Ovary (tissue), 9 donors: ENCODE measurements around the gene RND1. TPM values are rescaled to one million over a fixed set of nuclear protein-coding genes. Genes with fewer than 3 reads are reported as not detected.

Experiments used
- DNase-seq, 5 donors: peaks; one replicate each; pipeline ENCODE4 v3.0.0-alpha.2; 2019 to 2020
- H3K27ac ChIP-seq, 2 donors: fragments of 200-600 bp; one replicate each; pipeline versions ENCODE4 v1.5.1 to v1.8.0; 2019 to 2022
- H3K27me3 ChIP-seq: fragments of 200-600 bp; one replicate; pipeline ENCODE4 v1.8.0; 2022
- H3K36me3 ChIP-seq: fragments of 200-600 bp; sonication (generic); one replicate; pipeline ENCODE4 v1.5.1; 2019
- H3K4me1 ChIP-seq: one replicate; pipeline ENCODE4 v1.8.1; 2013; ENCODE audit warnings: mild to moderate bottlenecking, moderate library complexity; ENCODE audit not compliant: insufficient read depth
- H3K4me3 ChIP-seq: fragments of 200-600 bp; sonication (generic); one replicate; pipeline ENCODE4 v1.5.1; 2017
- H3K9me3 ChIP-seq, 2 donors: fragments of 200-600 bp in 1 of 2; sonication (generic) in 1 of 2; one replicate each; pipeline versions ENCODE4 v1.5.1 to v1.8.1; 2013 to 2019; ENCODE audit warnings: mild to moderate bottlenecking in 1 of 2, moderate library complexity in 1 of 2
- CTCF ChIP-seq, 3 donors: fragments of 450-650 bp in 2 of 3; fragments of 200-600 bp in 1 of 3; IDR thresholded peaks; one replicate each; pipeline versions ENCODE4 v1.5.1 to v1.8.0; 2016 to 2022; ENCODE audit warnings: antibody characterized with exemption in 3 of 3, mild to moderate bottlenecking in 1 of 3
- EP300 ChIP-seq: sonication (generic); formaldehyde crosslinking; IDR thresholded peaks from one replicate; pipeline ENCODE4 v1.6.1; 2017; ENCODE audit warnings: antibody characterized with exemption
- POLR2A ChIP-seq: fragments of 450-650 bp; IDR thresholded peaks from one replicate; pipeline ENCODE4 v1.6.1; 2017; ENCODE audit warnings: antibody characterized with exemption, mild to moderate bottlenecking, moderate library complexity
- WGBS, 3 donors: extraction: QIAGEN DNeasy Blood & Tissue Kit in 1 of 3; methylation state at CpG; one replicate each; pipeline versions ENCODE4 v1.1.5 to v1.1.7; 2013 to 2017; 5-methylcytosine and 5-hydroxymethylcytosine counted together
- intact Hi-C, 4 donors: fragments of 100-400 bp; cut with DNase I; formaldehyde crosslinking; loops; one replicate each; pipeline versions ENCODE4 v1.11.0 to v1.15.1; 2022 to 2023
- polyA plus RNA-seq, 2 donors: library from polyadenylated mRNA; stranded (reverse); fragments of 200-250 nt in 1 of 2; fragments of 350-450 nt in 1 of 2; fragmentation: Illumina TruSeq in 1 of 2; extraction: RNeasy Lipid Tissue Mini Kit (QIAGEN cat#74804) in 1 of 2; gene quantifications; one replicate each; pipeline ENCODE4 v1.2.3, GENCODE V29; 2013 to 2014
- small RNA-seq: library from RNA; depleted of rRNA; stranded (forward); fragments of <200 nt; gene quantifications from one replicate; pipeline ENCODE3, GENCODE V24; 2016
- total RNA-seq, 7 donors: library from RNA; depleted of rRNA in 2 of 7; stranded (reverse); fragments of >200 nt in 2 of 7; fragmentation: NEBNext Ultra II Directional in 3 of 7; extraction: Animal tissue kit (Norgen Biotek cat#: 25700) in 3 of 7; gene quantifications; one replicate each; pipeline versions ENCODE4 v1.1.0 to v1.2.4, GENCODE V29; 2016 to 2023
- donor health status: DM: no; HTN: no; CAD: no; lungs with moderate emphysema.
- donor health status: DM: no; HTN: no; CAD: no.
- donor health status: Bipolar disorder and iron deficiency.
- donor health status: DM: yes; HTN: yes; CAD: no.
- donor health status: DM: no; HTN: no; CAD: no.
- donor health status: DM: yes; HTN: yes; CAD: no.

The RND1 gene
- total and polyA plus RNA-seq, 9 donors, result 0.23 to 3.8 (median 0.62) TPM

DNA sequence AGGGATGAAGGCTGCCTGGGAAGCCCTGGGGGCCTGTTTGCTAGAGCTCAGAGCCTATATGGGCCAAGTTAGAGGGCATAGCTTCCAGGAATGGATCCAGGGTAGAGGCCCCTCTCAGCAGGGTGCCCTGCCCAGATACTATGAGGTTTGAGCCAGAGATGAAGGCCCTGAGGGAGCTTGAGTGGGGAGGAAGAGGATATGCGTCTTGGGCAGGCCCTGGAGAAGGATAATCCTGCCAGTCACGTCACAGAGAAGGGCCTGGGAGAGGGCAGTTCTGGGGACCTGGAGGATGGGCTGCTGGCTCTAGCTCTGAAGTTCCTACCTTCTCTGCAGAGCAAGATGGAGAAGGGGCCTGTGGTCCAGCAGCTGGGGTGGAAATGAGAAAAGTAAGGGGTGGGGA is 53.3 kb downstream of the RND1 start:
- Histone ChIP-seq H3K27ac (peak overlapping the region; percentile 90 to 95), H3K9me3 (no peaks in the 10 kb centered on the region), H3K4me1 (peaks cover 26% of the 10 kb centered on the region), H3K4me3 (no peak overlapping the region), H3K36me3 (no peaks in the 10 kb centered on the region), H3K27me3 (no peaks in the 10 kb centered on the region)
- DNase-seq, result no peak
- WGBS, 3 donors, result 24 to 38% (median 33%) methylated on average over 2 of the region's 2 CpGs
- TF ChIP-seq CTCF (IDR thresholded peaks at IDR 0.05) (no peak), EP300 (no peak), POLR2A (no peak)
- intact Hi-C loops, result no loop called here

DNA sequence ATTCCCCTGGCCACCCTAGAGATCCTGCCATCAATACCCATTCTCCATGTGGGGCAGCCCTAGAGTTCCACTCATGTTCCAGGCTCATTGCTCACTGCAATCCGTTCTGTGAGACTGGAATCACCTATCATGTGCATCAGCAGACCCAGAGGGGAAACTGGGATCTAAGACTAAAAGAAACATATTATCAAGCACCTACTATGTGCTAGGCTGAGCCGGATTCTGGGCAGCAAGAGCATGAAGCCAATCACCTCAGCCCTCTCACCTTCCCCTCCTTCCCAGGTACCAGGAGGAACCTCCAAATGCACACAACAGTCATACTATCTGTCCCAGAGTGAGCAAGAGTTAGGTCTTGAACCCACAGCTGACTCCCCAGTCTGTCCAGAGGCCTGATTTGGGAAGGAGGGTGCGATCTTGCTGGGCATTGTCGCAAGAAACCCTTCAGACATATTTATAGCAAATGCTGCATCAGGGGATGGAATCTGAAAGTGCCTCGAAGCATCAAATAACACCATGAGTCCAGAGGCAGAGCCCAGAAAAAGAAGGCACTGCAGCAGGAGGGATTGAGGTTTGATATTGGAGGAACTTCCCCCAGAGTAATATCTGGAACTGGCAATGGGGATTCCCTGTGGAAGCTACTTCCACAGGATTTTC is 54.1 kb downstream of the RND1 start:
- TF ChIP-seq EP300, result no peak
- TF ChIP-seq POLR2A, result no peak
- no peak for TF ChIP-seq CTCF (IDR thresholded peaks at IDR 0.05)
- intact Hi-C loops, result no loop called here
- Histone ChIP-seq H3K4me3 (no peak overlapping the region), H3K27ac (peak overlapping the region; percentile 90 to 95), H3K36me3 (no peaks in the 10 kb centered on the region), H3K4me1 (peaks cover 24% of the 10 kb centered on the region), H3K9me3 (no peaks in the 10 kb centered on the region), H3K27me3 (no peaks in the 10 kb centered on the region)
- WGBS, 3 donors, result 36 to 49% (median 40%) methylated on average over 5 of the region's 5 CpGs
- no peak for DNase-seq

DNA sequence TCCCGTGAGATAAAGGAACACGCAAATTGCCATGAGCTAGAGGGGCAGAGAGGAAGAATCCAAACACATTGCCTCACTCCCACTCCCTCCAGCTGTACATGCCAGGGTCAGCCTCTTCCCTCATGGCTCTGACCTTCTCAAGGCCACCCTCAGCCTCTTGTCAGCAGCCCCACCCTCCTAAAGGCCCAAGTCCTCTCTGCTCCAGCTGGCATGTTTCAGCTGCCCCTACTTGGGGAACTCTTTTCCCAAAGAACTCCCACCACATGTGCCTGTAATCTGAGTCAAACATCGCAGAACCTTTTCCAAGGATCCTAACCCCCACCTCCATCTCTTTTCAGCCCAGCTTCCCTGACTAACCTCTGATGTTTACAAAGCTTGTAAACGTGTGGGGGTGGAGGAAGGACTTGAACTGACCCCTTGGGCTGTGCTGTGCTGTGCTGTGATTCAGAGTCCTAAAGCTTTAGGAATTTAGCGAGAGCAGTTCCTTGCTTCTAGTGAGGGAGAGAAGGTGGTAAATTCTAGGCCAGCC is 54.7 kb downstream of the RND1 start:
- H3K4me1 ChIP-seq, result peaks cover 23% of the 10 kb centered on the region
- H3K36me3 ChIP-seq, result no peaks in the 10 kb centered on the region
- no peak overlapping the region for H3K4me3 ChIP-seq
- intact Hi-C loops, result no loop called here
- H3K27me3 ChIP-seq, result no peaks in the 10 kb centered on the region
- WGBS, 3 donors, result 5 to 11% (median 11%) methylated on average over 5 of the region's 5 CpGs
- no peaks in the 10 kb centered on the region for H3K9me3 ChIP-seq
- H3K27ac ChIP-seq, result peak overlapping the region; percentile 90 to 95
- DNase-seq, result peak; percentile 77 to 84 (median 80)
- no peak for TF ChIP-seq EP300
- TF ChIP-seq CTCF (IDR thresholded peaks at IDR 0.05), result no peak
- no peak for TF ChIP-seq POLR2A

GRCh38 chr12:48807981-48808380 is 57.7 kb downstream of the RND1 start:
- 91 to 97% (median 94%) methylated on average over 3 of the region's 3 CpGs for WGBS, 3 donors
- DNase-seq, result no peak
- no peak overlapping the region for H3K27ac ChIP-seq
- peaks cover 19% of the 10 kb centered on the region for H3K4me1 ChIP-seq
- TF ChIP-seq POLR2A, result no peak
- H3K36me3 ChIP-seq, result no peaks in the 10 kb centered on the region
- no peaks in the 10 kb centered on the region for H3K27me3 ChIP-seq
- intact Hi-C loops, result no loop called here
- no peak overlapping the region for H3K4me3 ChIP-seq
- no peaks in the 10 kb centered on the region for H3K9me3 ChIP-seq

Small RNAs within 50 kb of the gene (small RNA-seq; reads per million reads assigned to genes)
- not detected for gene AC073610.1
- gene RF00019, result not detected
- gene RNU6-600P, result not detected

Other genes starting within 250 kb of the RND1 start
- 10 to 100 TPM; 27.5 to 54.1 (median 38.1) TPM for gene KANSL2, start 183.6 kb downstream of the RND1 start, total RNA-seq
- 10 to 100 TPM; 33.7 to 35.4 TPM for gene KANSL2, start 183.6 kb downstream of the RND1 start, polyA plus RNA-seq
- gene CCNT1, start 149.2 kb downstream of the RND1 start, total RNA-seq, result 10 to 100 TPM; 20.1 to 48.8 (median 36.4) TPM
- gene CCNT1, start 149.2 kb downstream of the RND1 start, polyA plus RNA-seq, result 10 to 100 TPM in 1 of 2 donors, 1 to 10 TPM in 1; 7.5 to 18.5 TPM
- gene ADCY6, start 76.8 kb downstream of the RND1 start, total RNA-seq, result 10 to 100 TPM; 14.8 to 83.3 (median 51.9) TPM
- 10 to 100 TPM; 25.4 to 28.1 TPM for gene ADCY6, start 76.8 kb downstream of the RND1 start, polyA plus RNA-seq
- 100 to 1,000 TPM in 3 of 7 donors, 10 to 100 TPM in 4; 24.1 to 162 (median 92.3) TPM for gene CACNB3, start 47.4 kb downstream of the RND1 start, total RNA-seq
- 10 to 100 TPM; 29.5 to 50.5 TPM for gene CACNB3, start 47.4 kb downstream of the RND1 start, polyA plus RNA-seq
- gene DDX23, start 13.7 kb downstream of the RND1 start, total RNA-seq, result 10 to 100 TPM; 48.0 to 82.2 (median 70.5) TPM
- 100 to 1,000 TPM in 1 of 2 donors, 10 to 100 TPM in 1; 60.0 to 108 TPM for gene DDX23, start 13.7 kb downstream of the RND1 start, polyA plus RNA-seq
- 10 to 100 TPM in 6 of 7 donors, 1 to 10 TPM in 1; 6.6 to 25.1 (median 14.7) TPM for gene FKBP11, start 59.6 kb upstream of the RND1 start, total RNA-seq
- gene FKBP11, start 59.6 kb upstream of the RND1 start, polyA plus RNA-seq, result 10 to 100 TPM; 15.8 to 40.9 TPM
- 100 to 1,000 TPM in 4 of 7 donors, 10 to 100 TPM in 3; 25.5 to 123 (median 100) TPM for gene ARF3, start 91.6 kb upstream of the RND1 start, total RNA-seq
- 100 to 1,000 TPM in 1 of 2 donors, 10 to 100 TPM in 1; 59.0 to 243 TPM for gene ARF3, start 91.6 kb upstream of the RND1 start, polyA plus RNA-seq
- gene WNT10B, start 105.9 kb upstream of the RND1 start, total RNA-seq, result under 1 TPM in 1 of 7 donors, not detected in 6; 0.24 TPM
- under 1 TPM; 0.19 to 0.97 TPM for gene WNT10B, start 105.9 kb upstream of the RND1 start, polyA plus RNA-seq
- gene WNT1, start 112.5 kb upstream of the RND1 start, total RNA-seq, result not detected
- gene WNT1, start 112.5 kb upstream of the RND1 start, polyA plus RNA-seq, result not detected
- under 1 TPM in 1 of 7 donors, not detected in 6; 0.05 TPM for gene DDN, start 133.5 kb upstream of the RND1 start, total RNA-seq
- under 1 TPM; 0.04 to 0.28 TPM for gene DDN, start 133.5 kb upstream of the RND1 start, polyA plus RNA-seq
- gene PRKAG1, start 152.9 kb upstream of the RND1 start, total RNA-seq, result 10 to 100 TPM; 25.6 to 58.2 (median 35.8) TPM
- 10 to 100 TPM; 38.3 to 98.5 TPM for gene PRKAG1, start 152.9 kb upstream of the RND1 start, polyA plus RNA-seq
- 10 to 100 TPM; 28.3 to 97.0 (median 79.1) TPM for gene KMT2D, start 194.9 kb upstream of the RND1 start, total RNA-seq
- 10 to 100 TPM; 35.5 to 51.8 TPM for gene KMT2D, start 194.9 kb upstream of the RND1 start, polyA plus RNA-seq
- under 1 TPM in 5 of 7 donors, not detected in 2; 0.18 to 0.60 (median 0.34) TPM for gene RHEBL1, start 204.1 kb upstream of the RND1 start, total RNA-seq
- gene RHEBL1, start 204.1 kb upstream of the RND1 start, polyA plus RNA-seq, result 1 to 10 TPM in 1 of 2 donors, under 1 TPM in 1; 1.00 to 1.2 TPM
- gene DHH, start 228.9 kb upstream of the RND1 start, total RNA-seq, result 1 to 10 TPM in 1 of 7 donors, under 1 TPM in 6; 0.20 to 1.1 (median 0.45) TPM
- gene DHH, start 228.9 kb upstream of the RND1 start, polyA plus RNA-seq, result 1 to 10 TPM; 1.0 to 1.4 TPM
- gene LMBR1L, start 245.0 kb upstream of the RND1 start, total RNA-seq, result 10 to 100 TPM; 66.3 to 95.8 (median 69.5) TPM
- 10 to 100 TPM; 63.8 to 65.7 TPM for gene LMBR1L, start 245.0 kb upstream of the RND1 start, polyA plus RNA-seq